Stimulated activated CD8-positive, alpha-beta memory T cell treated with anti-CD3 and anti-CD28 coated beads, Interleukin-15, amount 100 ng/mL, for 4 hours (primary cell): ENCODE measurements around the gene EML5.

Source experiments
- DNase-seq, 2 donors: peaks; one replicate each; pipeline ENCODE4 v3.0.0-alpha.2; 2020; ENCODE audit warnings: low read depth in 2 of 2

Gene EML5

GRCh38 chr14:88562831-88563686 is 229.7 kb downstream of the EML5 start, which contains the start of gene ZC3H14:
Gene ZC3H14, plus strand, starts transcription at chr14:88563037. Its CDS starts 97 bp downstream, at chr14:88563134.
- DNase-seq, result peak; percentile 70 to 84

GRCh38 chr14:88562532-88562830 is 230.3 kb downstream of the EML5 start:
- no peak for DNase-seq
